Loucy (cell line): ENCODE results near the gene IRAG1.

Experiments used
- EZH2phosphoT487 ChIP-seq: fragments of 200-600 bp; IDR thresholded peaks from 2 replicates; pipeline ENCODE4 v1.6.1; 2018; ENCODE audit warnings: antibody characterized with exemption, mild to moderate bottlenecking, moderate library complexity, borderline replicate concordance
- TF ChIP-seq, protein P1 (sequence below): fragments of 200-600 bp; sonication (generic); conservative IDR thresholded peaks from 2 replicates; pipeline ENCODE4 v1.5.1; 2014; ENCODE audit warnings: mild to moderate bottlenecking, antibody characterized with exemption, low read length

DNA sequence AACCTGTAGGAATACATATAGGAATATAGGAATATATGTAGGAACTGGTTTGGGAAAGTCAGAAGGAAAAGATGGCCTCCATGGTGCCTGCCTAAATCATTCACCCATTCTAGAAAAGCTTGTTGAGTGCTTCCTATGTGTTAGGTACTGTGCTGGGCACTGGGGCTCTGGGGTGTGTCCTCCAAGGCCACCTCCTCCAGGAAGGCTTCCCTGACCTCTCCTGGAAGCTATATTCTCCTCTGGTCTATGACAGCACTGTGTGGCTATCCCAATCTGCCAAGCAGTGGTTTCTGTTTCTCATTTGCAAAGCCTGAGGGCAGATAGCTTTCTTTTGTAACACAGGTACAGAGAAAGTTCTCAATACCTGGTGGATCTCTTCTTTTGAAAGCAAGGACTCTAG, 30.2 kb downstream of the IRAG1 start:
- TF ChIP-seq, protein P1, sequence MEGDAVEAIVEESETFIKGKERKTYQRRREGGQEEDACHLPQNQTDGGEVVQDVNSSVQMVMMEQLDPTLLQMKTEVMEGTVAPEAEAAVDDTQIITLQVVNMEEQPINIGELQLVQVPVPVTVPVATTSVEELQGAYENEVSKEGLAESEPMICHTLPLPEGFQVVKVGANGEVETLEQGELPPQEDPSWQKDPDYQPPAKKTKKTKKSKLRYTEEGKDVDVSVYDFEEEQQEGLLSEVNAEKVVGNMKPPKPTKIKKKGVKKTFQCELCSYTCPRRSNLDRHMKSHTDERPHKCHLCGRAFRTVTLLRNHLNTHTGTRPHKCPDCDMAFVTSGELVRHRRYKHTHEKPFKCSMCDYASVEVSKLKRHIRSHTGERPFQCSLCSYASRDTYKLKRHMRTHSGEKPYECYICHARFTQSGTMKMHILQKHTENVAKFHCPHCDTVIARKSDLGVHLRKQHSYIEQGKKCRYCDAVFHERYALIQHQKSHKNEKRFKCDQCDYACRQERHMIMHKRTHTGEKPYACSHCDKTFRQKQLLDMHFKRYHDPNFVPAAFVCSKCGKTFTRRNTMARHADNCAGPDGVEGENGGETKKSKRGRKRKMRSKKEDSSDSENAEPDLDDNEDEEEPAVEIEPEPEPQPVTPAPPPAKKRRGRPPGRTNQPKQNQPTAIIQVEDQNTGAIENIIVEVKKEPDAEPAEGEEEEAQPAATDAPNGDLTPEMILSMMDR, result no peak
- TF ChIP-seq EZH2phosphoT487, result no peak
